ENCODE measurements around the gene F5.
A peak's percentile ranks its signal among the peaks of the same experiment; 100 is the strongest.
"Not testable (repeated sequence)": the region's sequence is repeated elsewhere in the genome, so short reads cannot be mapped to it uniquely, and the experiment has no call there.

Gene F5

GRCh38 chr1:169508432-169509338 lies 77.6 kb downstream of the F5 start:
- DNase-seq = no peak

GRCh38 chr1:169507413-169507812 lies 78.9 kb downstream of the F5 start:
- no peak for DNase-seq

GRCh38 chr1:169503601-169504000 lies 82.7 kb downstream of the F5 start:
- DNase-seq = not testable (repeated sequence)

- no peak for DNase-seq
Measured at GRCh38 chr1:169499807-169500206, 86.5 kb downstream of the F5 start.

- no peak for DNase-seq
Measured at GRCh38 chr1:169497317-169497716, 89.0 kb downstream of the F5 start.

- DNase-seq = no peak
Measured at GRCh38 chr1:169495916-169496315, 90.4 kb downstream of the F5 start.

- DNase-seq = no peak
Measured at GRCh38 chr1:169495046-169495775, 91.1 kb downstream of the F5 start.

- DNase-seq = no peak
Measured at GRCh38 chr1:169494343-169494742, 91.9 kb downstream of the F5 start.

GRCh38 chr1:169493251-169493650 lies 93.0 kb downstream of the F5 start:
- DNase-seq = no peak

- no peak for DNase-seq
Measured at GRCh38 chr1:169491845-169492281, 94.4 kb downstream of the F5 start.

- no peak for DNase-seq
Measured at GRCh38 chr1:169488157-169488556, 98.1 kb downstream of the F5 start.

- DNase-seq = no peak
Measured at GRCh38 chr1:169487561-169487960, 98.7 kb downstream of the F5 start.

- no peak for DNase-seq
Measured at GRCh38 chr1:169487133-169487532, 99.1 kb downstream of the F5 start.

- no peak for DNase-seq
Measured at GRCh38 chr1:169486281-169487051, 99.8 kb downstream of the F5 start.

- peak; percentile 99 for DNase-seq
Measured at GRCh38 chr1:169485431-169486280, 100.6 kb downstream of the F5 start, which contains the start of gene SLC19A2. Gene SLC19A2, minus strand, starts transcription at chr1:169485944. Its CDS starts 178 bp downstream, at chr1:169485766.

GRCh38 chr1:169484683-169485430 lies 101.4 kb downstream of the F5 start:
- DNase-seq = peak; percentile 45

- DNase-seq = peak; percentile 26
Measured at GRCh38 chr1:169484101-169484500, 102.2 kb downstream of the F5 start.

- no peak for DNase-seq
Measured at GRCh38 chr1:169483500-169483966, 102.7 kb downstream of the F5 start.

GRCh38 chr1:169479363-169480066 lies 106.8 kb downstream of the F5 start:
- no peak for DNase-seq

GRCh38 chr1:169478094-169478672 lies 108.1 kb downstream of the F5 start:
- DNase-seq = no peak

Data from NCI-H345 (cell line).